ENCODE measurements around the gene UROC1.

- TF ChIP-seq ZBTB7A (IDR thresholded peaks at IDR 0.05; ENCODE audit: low read depth) = no peak
- TF ChIP-seq TAF1 (IDR thresholded peaks at IDR 0.05; ENCODE audit: low read depth) = no peak
- no peak for TF ChIP-seq RAD21 (IDR thresholded peaks at IDR 0.05; ENCODE audit: low read depth)
- no peak for TF ChIP-seq TEAD4 (IDR thresholded peaks at IDR 0.05)
- TF ChIP-seq REST (IDR thresholded peaks at IDR 0.05; ENCODE audit: low read depth) = no peak
- no peak for TF ChIP-seq CREB1 (IDR thresholded peaks at IDR 0.05; ENCODE audit: low read depth)
- TF ChIP-seq NFIC (IDR thresholded peaks at IDR 0.05) = no peak
These were observed 65.4 kb downstream of the UROC1 start for GRCh38 chr3:126452213-126452612.

Data from Ishikawa (cell line).